ENCODE measurements around the gene SEMA3A. TPM values are rescaled to one million over a fixed set of nuclear protein-coding genes. Genes with fewer than 3 reads are reported as not detected.
"Not testable (repeated sequence)": the region's sequence is repeated elsewhere in the genome, so short reads cannot be mapped to it uniquely, and the experiment has no call there.

SEMA3A gene
- total RNA-seq, 1 experiment from 2014 or later: 20.2 TPM

GRCh38 chr7:84152995-84153394 lies 41.6 kb downstream of the SEMA3A start:
- Mint-ChIP-seq H3K27ac (ENCODE audit: unreplicated experiment) (no peak overlapping the region), H3K4me3 (ENCODE audit: low read depth, unreplicated experiment) (no peak overlapping the region), H3K4me1 (ENCODE audit: low read depth, unreplicated experiment) (peaks cover 2% of the 10 kb centered on the region), H3K36me3 (ENCODE audit: insufficient read depth, unreplicated experiment) (no peaks in the 10 kb centered on the region), H3K9me3 (ENCODE audit: low read depth, unreplicated experiment) (no peaks in the 10 kb centered on the region), H3K27me3 (ENCODE audit: unreplicated experiment) (no peaks in the 10 kb centered on the region)
- no peak for DNase-seq
- intact Hi-C loops (cut with micrococcal nuclease; ENCODE audit: unreplicated experiment): no loop called here
- TF ChIP-seq, protein P1, sequence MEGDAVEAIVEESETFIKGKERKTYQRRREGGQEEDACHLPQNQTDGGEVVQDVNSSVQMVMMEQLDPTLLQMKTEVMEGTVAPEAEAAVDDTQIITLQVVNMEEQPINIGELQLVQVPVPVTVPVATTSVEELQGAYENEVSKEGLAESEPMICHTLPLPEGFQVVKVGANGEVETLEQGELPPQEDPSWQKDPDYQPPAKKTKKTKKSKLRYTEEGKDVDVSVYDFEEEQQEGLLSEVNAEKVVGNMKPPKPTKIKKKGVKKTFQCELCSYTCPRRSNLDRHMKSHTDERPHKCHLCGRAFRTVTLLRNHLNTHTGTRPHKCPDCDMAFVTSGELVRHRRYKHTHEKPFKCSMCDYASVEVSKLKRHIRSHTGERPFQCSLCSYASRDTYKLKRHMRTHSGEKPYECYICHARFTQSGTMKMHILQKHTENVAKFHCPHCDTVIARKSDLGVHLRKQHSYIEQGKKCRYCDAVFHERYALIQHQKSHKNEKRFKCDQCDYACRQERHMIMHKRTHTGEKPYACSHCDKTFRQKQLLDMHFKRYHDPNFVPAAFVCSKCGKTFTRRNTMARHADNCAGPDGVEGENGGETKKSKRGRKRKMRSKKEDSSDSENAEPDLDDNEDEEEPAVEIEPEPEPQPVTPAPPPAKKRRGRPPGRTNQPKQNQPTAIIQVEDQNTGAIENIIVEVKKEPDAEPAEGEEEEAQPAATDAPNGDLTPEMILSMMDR (IDR thresholded peaks at IDR 0.05; ENCODE audit: unreplicated experiment): no peak
- BruUV-seq (replicated peaks): no TSS peak
- CTCF ChIA-PET: no interaction called here

- CTCF ChIA-PET; intact Hi-C loops (cut with micrococcal nuclease; ENCODE audit: unreplicated experiment); H3K27me3 Mint-ChIP-seq (ENCODE audit: unreplicated experiment); DNase-seq; BruUV-seq (replicated peaks); H3K36me3 Mint-ChIP-seq (ENCODE audit: insufficient read depth, unreplicated experiment); H3K4me3 Mint-ChIP-seq (ENCODE audit: low read depth, unreplicated experiment); H3K27ac Mint-ChIP-seq (ENCODE audit: unreplicated experiment); H3K9me3 Mint-ChIP-seq (ENCODE audit: low read depth, unreplicated experiment): not testable (repeated sequence)
- peaks cover 14% of the 10 kb centered on the region for H3K4me1 Mint-ChIP-seq (ENCODE audit: low read depth, unreplicated experiment)
Measured at GRCh38 chr7:84150370-84150769, 44.2 kb downstream of the SEMA3A start.

- intact Hi-C loops (cut with micrococcal nuclease; ENCODE audit: unreplicated experiment): loop anchor here (2.0 kb wide), 1 partner anchor 39 kb away; no protein-coding TSS in a partner anchor
- Mint-ChIP-seq H3K36me3 (ENCODE audit: insufficient read depth, unreplicated experiment) (no peaks in the 10 kb centered on the region), H3K4me1 (ENCODE audit: low read depth, unreplicated experiment) (peaks cover 22% of the 10 kb centered on the region), H3K4me3 (ENCODE audit: low read depth, unreplicated experiment) (no peak overlapping the region), H3K27ac (ENCODE audit: unreplicated experiment) (no peak overlapping the region), H3K9me3 (ENCODE audit: low read depth, unreplicated experiment) (no peaks in the 10 kb centered on the region), H3K27me3 (ENCODE audit: unreplicated experiment) (no peaks in the 10 kb centered on the region)
- no TSS peak for BruUV-seq (replicated peaks)
- TF ChIP-seq, protein P1 (IDR thresholded peaks at IDR 0.05; ENCODE audit: unreplicated experiment): no peak
- CTCF ChIA-PET: no interaction called here
- no peak for DNase-seq
Measured at GRCh38 chr7:84149573-84149972, 45.0 kb downstream of the SEMA3A start.

DNA sequence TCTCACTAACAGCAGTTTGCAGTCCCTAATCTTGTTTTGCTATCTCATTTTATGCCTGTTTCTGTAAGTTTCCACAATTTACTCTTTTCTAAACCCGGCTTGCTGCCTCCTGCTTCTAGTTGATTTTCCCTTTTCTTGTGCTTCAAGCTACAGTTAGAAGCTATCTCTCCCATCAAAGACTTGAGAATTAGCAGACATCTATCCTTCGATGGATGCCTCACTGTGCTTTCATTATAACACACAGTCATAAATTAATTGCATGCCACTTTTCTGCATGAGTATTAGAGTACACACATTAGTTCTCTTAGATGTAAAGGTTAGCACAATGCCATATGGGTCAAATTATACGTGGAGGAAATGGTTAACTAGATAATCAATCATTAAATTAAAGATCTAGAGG lies 48.7 kb downstream of the SEMA3A start:
- Mint-ChIP-seq H3K4me3 (ENCODE audit: low read depth, unreplicated experiment) (peak overlapping the region; percentile 64), H3K9me3 (ENCODE audit: low read depth, unreplicated experiment) (no peaks in the 10 kb centered on the region), H3K27me3 (ENCODE audit: unreplicated experiment) (no peaks in the 10 kb centered on the region), H3K36me3 (ENCODE audit: insufficient read depth, unreplicated experiment) (no peaks in the 10 kb centered on the region), H3K4me1 (ENCODE audit: low read depth, unreplicated experiment) (peaks cover 35% of the 10 kb centered on the region), H3K27ac (ENCODE audit: unreplicated experiment) (peak overlapping the region; percentile 80)
- CTCF ChIA-PET: no interaction called here
- BruUV-seq (replicated peaks): no TSS peak
- DNase-seq: no peak
- intact Hi-C loops (cut with micrococcal nuclease; ENCODE audit: unreplicated experiment): no loop called here
- TF ChIP-seq, protein P1 (IDR thresholded peaks at IDR 0.05; ENCODE audit: unreplicated experiment): no peak

GRCh38 chr7:84144935-84145334 lies 49.7 kb downstream of the SEMA3A start:
- H3K9me3 Mint-ChIP-seq (ENCODE audit: low read depth, unreplicated experiment): no peaks in the 10 kb centered on the region
- CTCF ChIA-PET: no interaction called here
- H3K4me3 Mint-ChIP-seq (ENCODE audit: low read depth, unreplicated experiment): peak overlapping the region; percentile 45
- TF ChIP-seq, protein P1 (IDR thresholded peaks at IDR 0.05; ENCODE audit: unreplicated experiment): no peak
- intact Hi-C loops (cut with micrococcal nuclease; ENCODE audit: unreplicated experiment): no loop called here
- no peaks in the 10 kb centered on the region for H3K36me3 Mint-ChIP-seq (ENCODE audit: insufficient read depth, unreplicated experiment)
- no peak for DNase-seq
- peak overlapping the region; percentile 64 for H3K27ac Mint-ChIP-seq (ENCODE audit: unreplicated experiment)
- peaks cover 35% of the 10 kb centered on the region for H3K4me1 Mint-ChIP-seq (ENCODE audit: low read depth, unreplicated experiment)
- no TSS peak for BruUV-seq (replicated peaks)
- H3K27me3 Mint-ChIP-seq (ENCODE audit: unreplicated experiment): no peaks in the 10 kb centered on the region

Data from Calu3 (cell line).